H1 (cell line): Measurements from ENCODE around the gene TJP2. TPM values are rescaled to one million over a fixed set of nuclear protein-coding genes. Genes with fewer than 3 reads are reported as not detected.

ENCODE experiments used
- BCL11A ChIP-seq, 2 experiments: IDR thresholded peaks; one replicate each; pipeline ENCODE4 v1.6.1; 2011; ENCODE audit warnings: low read depth in 2 of 2, low read length in 2 of 2, mild to moderate bottlenecking in 2 of 2
- polyA plus RNA-seq, 7 experiments: library from polyadenylated mRNA; depleted of rRNA in 3 of 7; stranded (reverse) in 5 of 7; unstranded in 2 of 7; fragments of >200 nt in 5 of 7; fragments of 200-250 nt in 2 of 7; gene quantifications; 1 replicate in 5 of 7; 2 replicates in 1 of 7; 4 replicates in 1 of 7; pipeline versions ENCODE4 v1.2.1 to v1.2.3, GENCODE V29; 2011 to 2013; ENCODE audit warnings: missing spikeins in 2 of 7, mixed read lengths in 2 of 7
- total RNA-seq: library from RNA; stranded (reverse); fragmentation: NEBNext Ultra II Directional; extraction: Animal tissue kit (Norgen Biotek cat#: 25700); gene quantifications from 2 replicates; pipeline ENCODE4 v1.2.1, GENCODE V29; 2021

Gene TJP2
- total and polyA plus RNA-seq, 2 of the 8 experiments (the other 6 are each of a cell fraction or from before 2014, with no cell fraction given) = 54.9 to 137 TPM

- TF ChIP-seq BCL11A (IDR thresholded peaks at IDR 0.05; ENCODE audit: low read depth in 2 of 2, low read length in 2 of 2) = no peak
Observed at GRCh38 chr9:69157751-69158466, 16.2 kb upstream of the TJP2 start (continued).
